Activated naive CD8-positive, alpha-beta T cell treated with anti-CD3 and anti-CD28 coated beads, Interleukin-2, amount 50 U/mL, for 24 hours (primary cell): ENCODE measurements around the gene RYR2.
"Not testable (repeated sequence)": the region's sequence is repeated elsewhere in the genome, so short reads cannot be mapped to it uniquely, and the experiment has no call there.

ENCODE experiments used
- ATAC-seq: fragments of 150-1000 bp; cut with Tn5 transposase; one replicate; pipeline ENCODE4 v1.10.0; 2021
- DNase-seq: peaks from one replicate; pipeline ENCODE4 v3.0.0; 2021
- H3K27ac Mint-ChIP-seq: one replicate; pipeline ENCODE4 v1.8.0; 2021; ENCODE audit warnings: mild to moderate bottlenecking, mixed read lengths
- H3K27me3 Mint-ChIP-seq: one replicate; pipeline ENCODE4 v1.8.0; 2021; ENCODE audit warnings: mixed read lengths
- H3K36me3 Mint-ChIP-seq: one replicate; pipeline ENCODE4 v1.8.0; 2021; ENCODE audit warnings: low read depth, mixed read lengths
- H3K4me1 Mint-ChIP-seq: one replicate; pipeline ENCODE4 v1.8.0; 2021; ENCODE audit warnings: mixed read lengths
- H3K4me3 Mint-ChIP-seq: one replicate; pipeline ENCODE4 v1.8.0; 2021; ENCODE audit warnings: mild to moderate bottlenecking, moderate library complexity, mixed read lengths
- H3K9me3 Mint-ChIP-seq: one replicate; pipeline ENCODE4 v1.8.0; 2021; ENCODE audit warnings: mixed read lengths

The RYR2 gene

DNA sequence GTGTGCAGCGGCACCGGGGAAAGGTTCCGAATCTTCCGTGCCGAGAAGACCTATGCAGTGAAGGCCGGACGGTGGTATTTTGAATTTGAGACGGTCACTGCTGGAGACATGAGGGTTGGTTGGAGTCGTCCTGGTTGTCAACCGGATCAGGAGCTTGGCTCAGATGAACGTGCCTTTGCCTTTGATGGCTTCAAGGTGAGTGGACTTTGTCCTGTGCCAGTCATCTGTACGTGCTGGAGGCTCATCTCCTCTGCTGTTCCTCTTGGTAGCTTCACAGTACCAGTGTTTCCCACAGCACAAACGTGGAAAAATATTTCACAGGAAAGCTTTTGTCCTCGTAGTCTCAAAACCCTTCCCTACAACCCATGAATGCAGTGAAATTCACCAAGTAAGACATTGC lies 524.6 kb downstream of the RYR2 start:
- DNase-seq = no peak
- H3K9me3 Mint-ChIP-seq = no peaks in the 10 kb centered on the region

DNA sequence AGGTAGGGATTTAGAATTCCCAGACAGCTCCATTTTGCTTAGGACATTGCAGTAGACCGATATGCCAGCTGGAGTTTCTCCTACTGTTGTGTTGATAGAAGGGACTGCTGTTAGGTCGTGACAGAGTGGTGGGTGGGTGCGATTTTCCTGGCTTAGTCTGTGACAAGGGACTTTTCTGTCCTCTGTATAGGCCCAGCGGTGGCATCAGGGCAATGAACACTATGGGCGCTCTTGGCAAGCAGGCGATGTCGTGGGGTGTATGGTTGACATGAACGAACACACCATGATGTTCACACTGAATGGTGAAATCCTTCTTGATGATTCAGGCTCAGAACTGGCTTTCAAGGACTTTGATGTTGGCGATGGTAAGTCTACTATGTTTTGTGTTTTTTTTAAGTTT lies 527.0 kb downstream of the RYR2 start:
- H3K27me3 Mint-ChIP-seq = no peaks in the 10 kb centered on the region
- no peak overlapping the region for H3K27ac Mint-ChIP-seq
- H3K4me3 Mint-ChIP-seq = no peak overlapping the region
- no peaks in the 10 kb centered on the region for H3K9me3 Mint-ChIP-seq
- DNase-seq = no peak
- H3K36me3 Mint-ChIP-seq = no peaks in the 10 kb centered on the region
- H3K4me1 Mint-ChIP-seq = no peaks in the 10 kb centered on the region
- no peak for ATAC-seq

More for the DNA sequence above, 524.6 kb downstream of the RYR2 start:
- H3K36me3 Mint-ChIP-seq = no peaks in the 10 kb centered on the region
- peaks cover 1% of the 10 kb centered on the region for H3K27me3 Mint-ChIP-seq
- ATAC-seq = no peak
- no peak overlapping the region for H3K4me3 Mint-ChIP-seq
- H3K27ac Mint-ChIP-seq = no peak overlapping the region
- no peaks in the 10 kb centered on the region for H3K4me1 Mint-ChIP-seq

DNA sequence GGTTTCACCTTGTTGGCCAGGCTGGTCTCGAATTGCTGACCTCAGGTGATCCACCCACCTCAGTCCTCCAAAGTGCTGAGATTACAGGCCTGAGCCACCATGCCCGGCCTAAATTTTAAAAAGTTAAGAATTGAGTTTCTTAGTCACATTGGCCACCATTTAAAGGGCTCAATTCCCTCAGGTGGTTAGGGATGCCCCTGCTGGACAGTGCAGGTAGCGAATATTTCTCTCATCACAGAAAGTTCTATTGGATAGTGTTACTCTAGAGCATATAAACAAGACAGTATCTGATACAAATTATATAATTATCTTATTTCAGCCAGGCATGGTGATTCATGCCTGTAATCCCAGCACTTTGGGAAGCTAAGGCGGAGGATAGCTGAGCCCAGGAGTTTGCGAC lies 528.5 kb downstream of the RYR2 start:
- Mint-ChIP-seq H3K9me3 (no peaks in the 10 kb centered on the region), H3K36me3 (no peaks in the 10 kb centered on the region), H3K27ac (no peak overlapping the region), H3K4me1 (no peaks in the 10 kb centered on the region), H3K27me3 (no peaks in the 10 kb centered on the region), H3K4me3 (no peak overlapping the region)
- no peak for DNase-seq
- ATAC-seq = no peak

DNA sequence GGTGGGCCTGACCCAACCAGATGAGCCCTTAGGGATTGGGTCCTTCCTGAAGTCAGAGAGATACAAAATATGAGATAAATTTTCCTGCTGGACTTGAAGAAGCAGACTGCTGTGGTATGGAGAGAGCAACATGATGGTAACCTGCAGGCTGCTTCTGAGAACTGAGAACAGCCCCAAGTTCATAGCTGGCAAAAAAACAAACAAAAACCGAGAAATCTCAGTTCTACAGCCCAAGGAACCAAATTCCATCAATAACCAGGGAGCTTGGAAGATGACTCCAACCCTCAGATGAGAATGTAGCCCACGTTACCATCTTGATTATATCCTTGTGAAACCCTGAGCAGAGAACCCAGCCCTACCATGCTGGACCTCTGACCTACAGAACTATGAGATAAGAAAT lies 532.6 kb downstream of the RYR2 start:
- no peaks in the 10 kb centered on the region for H3K4me1 Mint-ChIP-seq
- no peak overlapping the region for H3K4me3 Mint-ChIP-seq
- H3K9me3 Mint-ChIP-seq = peaks cover 10% of the 10 kb centered on the region
- no peak for ATAC-seq
- no peaks in the 10 kb centered on the region for H3K36me3 Mint-ChIP-seq
- no peak overlapping the region for H3K27ac Mint-ChIP-seq
- DNase-seq = no peak
- no peaks in the 10 kb centered on the region for H3K27me3 Mint-ChIP-seq

DNA sequence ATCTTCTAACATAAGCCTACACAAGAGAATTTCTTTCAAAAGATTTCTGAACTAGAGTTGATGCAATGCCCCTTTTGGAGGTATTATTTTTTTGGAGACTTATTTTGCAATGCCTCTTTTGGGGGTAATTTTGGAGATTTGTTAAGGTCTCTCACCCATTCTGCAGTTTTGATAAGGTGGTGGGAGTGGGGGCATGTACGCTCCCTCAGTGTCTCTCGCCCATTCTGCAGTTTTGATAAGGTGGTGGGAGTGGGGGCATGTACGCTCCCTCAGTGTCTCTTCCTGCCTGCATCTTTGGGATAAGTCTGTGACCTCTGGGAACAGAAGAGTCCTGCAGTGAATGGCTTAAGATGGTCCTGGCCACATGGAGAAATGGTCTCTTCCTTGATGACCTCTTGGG lies 536.6 kb downstream of the RYR2 start:
- DNase-seq (no peak), ATAC-seq (no peak)
- no peaks in the 10 kb centered on the region for H3K36me3 Mint-ChIP-seq
- no peak overlapping the region for H3K27ac Mint-ChIP-seq
- H3K27me3 Mint-ChIP-seq = no peaks in the 10 kb centered on the region
- H3K4me1 Mint-ChIP-seq = no peaks in the 10 kb centered on the region
- peaks cover 15% of the 10 kb centered on the region for H3K9me3 Mint-ChIP-seq
- H3K4me3 Mint-ChIP-seq = no peak overlapping the region

DNA sequence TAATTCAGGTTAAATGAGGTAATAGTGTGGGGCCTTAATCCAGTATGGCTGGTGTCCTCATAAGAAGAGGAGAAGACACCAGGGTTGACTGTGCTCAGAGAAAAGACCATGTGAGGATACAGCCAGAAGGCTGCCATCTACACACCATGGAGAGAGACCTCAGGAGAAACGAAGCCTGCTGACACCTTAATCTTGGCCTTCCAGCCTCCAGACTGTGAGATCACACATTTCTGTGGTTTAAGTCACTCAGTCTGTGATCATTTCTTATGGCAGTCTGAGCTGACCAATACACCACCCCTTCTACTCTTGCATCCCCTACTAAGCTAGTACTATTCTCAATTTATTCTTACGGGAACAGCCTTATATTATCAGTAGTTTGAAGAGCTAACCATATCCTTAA lies 538.7 kb downstream of the RYR2 start:
- Mint-ChIP-seq H3K27ac (no peak overlapping the region), H3K4me3 (no peak overlapping the region), H3K36me3 (no peaks in the 10 kb centered on the region), H3K4me1 (no peaks in the 10 kb centered on the region), H3K27me3 (no peaks in the 10 kb centered on the region), H3K9me3 (peaks cover 15% of the 10 kb centered on the region)
- DNase-seq = no peak
- no peak for ATAC-seq

DNA sequence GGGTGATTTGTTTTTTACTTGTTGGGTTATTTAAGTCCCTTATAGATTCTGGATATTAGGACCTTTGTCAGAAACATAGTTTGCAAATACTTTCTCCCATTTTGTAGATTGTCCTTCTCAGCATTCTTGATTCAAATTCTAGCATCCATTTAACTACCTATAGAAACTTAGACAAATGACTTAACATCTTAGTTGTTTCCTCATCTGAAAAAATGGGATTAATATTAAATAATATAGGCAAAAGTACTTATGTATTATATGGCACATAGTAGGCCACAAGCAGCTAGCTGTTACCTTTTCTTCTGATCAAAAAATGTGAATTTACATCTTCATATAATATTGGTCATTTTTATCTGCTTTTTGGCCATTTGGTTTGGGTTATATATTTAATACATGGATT lies 541.3 kb downstream of the RYR2 start:
- Mint-ChIP-seq H3K9me3 (peaks cover 9% of the 10 kb centered on the region), H3K4me1 (no peaks in the 10 kb centered on the region), H3K27ac (no peak overlapping the region), H3K36me3 (no peaks in the 10 kb centered on the region), H3K4me3 (no peak overlapping the region), H3K27me3 (peaks cover 2% of the 10 kb centered on the region)
- DNase-seq = no peak
- ATAC-seq = no peak

DNA sequence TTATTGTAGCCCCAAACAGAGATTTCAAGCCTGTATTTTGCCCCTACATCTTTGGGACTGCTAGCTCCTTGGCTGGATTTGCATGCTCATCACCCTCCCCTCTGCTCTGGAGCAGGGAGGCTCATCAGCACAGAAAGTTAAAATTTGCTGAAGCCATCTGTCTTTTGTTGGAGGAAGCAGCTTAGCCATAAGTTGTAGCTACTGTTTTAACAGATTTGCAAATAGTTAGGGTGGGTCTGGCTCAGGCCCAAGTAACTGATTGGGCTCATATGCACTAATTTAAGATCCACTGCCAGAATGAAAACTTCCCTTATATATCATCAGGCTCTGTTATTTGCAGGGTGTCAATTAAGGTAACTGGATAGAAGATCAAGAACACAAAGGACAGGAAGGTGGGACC lies 541.8 kb downstream of the RYR2 start:
- no peak overlapping the region for H3K27ac Mint-ChIP-seq
- DNase-seq (no peak), ATAC-seq (no peak)
- H3K27me3 Mint-ChIP-seq = peaks cover 2% of the 10 kb centered on the region
- no peaks in the 10 kb centered on the region for H3K36me3 Mint-ChIP-seq
- no peak overlapping the region for H3K4me3 Mint-ChIP-seq
- H3K4me1 Mint-ChIP-seq = no peaks in the 10 kb centered on the region
- peaks cover 7% of the 10 kb centered on the region for H3K9me3 Mint-ChIP-seq

DNA sequence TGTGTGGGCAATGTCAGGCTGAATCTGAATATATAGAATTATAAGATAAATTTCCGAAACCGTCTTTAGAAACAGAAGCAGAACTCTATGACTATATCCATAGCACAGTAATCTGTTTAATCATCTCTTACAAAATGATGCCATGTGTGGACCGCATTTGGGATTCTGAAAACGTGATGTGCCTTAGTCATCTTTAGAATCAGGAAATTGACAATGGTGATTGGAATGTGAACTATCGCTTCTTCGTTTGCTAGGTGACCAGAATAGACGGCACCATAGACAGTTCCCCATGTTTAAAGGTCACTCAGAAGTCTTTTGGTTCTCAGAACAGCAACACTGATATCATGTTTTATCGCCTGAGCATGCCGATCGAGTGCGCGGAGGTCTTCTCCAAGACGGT lies 548.4 kb downstream of the RYR2 start:
- no peak for ATAC-seq
- H3K4me1 Mint-ChIP-seq = no peaks in the 10 kb centered on the region
- H3K27ac Mint-ChIP-seq = no peak overlapping the region
- H3K9me3 Mint-ChIP-seq = peaks cover 9% of the 10 kb centered on the region
- H3K36me3 Mint-ChIP-seq = no peaks in the 10 kb centered on the region
- peaks cover 2% of the 10 kb centered on the region for H3K27me3 Mint-ChIP-seq
- no peak for DNase-seq
- no peak overlapping the region for H3K4me3 Mint-ChIP-seq

DNA sequence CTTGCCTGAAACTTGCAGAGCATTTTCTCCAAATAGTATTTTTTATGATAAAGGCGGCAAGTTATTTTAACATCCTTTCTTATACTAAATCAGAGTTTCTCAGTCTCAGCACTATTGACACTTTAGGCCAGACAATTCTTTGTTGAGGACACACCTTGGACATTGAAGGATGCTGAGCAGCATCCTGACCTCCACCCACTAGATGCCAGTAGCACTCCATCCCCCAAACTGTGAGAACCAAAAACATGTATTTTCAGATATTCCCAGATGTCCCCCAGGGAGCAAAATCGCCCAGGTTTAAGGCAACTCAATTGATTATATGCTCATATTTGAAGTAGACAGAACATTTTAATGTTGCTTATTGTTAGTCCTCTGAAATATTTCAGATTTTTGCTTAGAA lies 549.4 kb downstream of the RYR2 start:
- Mint-ChIP-seq H3K27ac (no peak overlapping the region), H3K27me3 (peaks cover 2% of the 10 kb centered on the region), H3K36me3 (no peaks in the 10 kb centered on the region), H3K9me3 (peaks cover 18% of the 10 kb centered on the region), H3K4me3 (no peak overlapping the region), H3K4me1 (no peaks in the 10 kb centered on the region)
- ATAC-seq = no peak
- no peak for DNase-seq

DNA sequence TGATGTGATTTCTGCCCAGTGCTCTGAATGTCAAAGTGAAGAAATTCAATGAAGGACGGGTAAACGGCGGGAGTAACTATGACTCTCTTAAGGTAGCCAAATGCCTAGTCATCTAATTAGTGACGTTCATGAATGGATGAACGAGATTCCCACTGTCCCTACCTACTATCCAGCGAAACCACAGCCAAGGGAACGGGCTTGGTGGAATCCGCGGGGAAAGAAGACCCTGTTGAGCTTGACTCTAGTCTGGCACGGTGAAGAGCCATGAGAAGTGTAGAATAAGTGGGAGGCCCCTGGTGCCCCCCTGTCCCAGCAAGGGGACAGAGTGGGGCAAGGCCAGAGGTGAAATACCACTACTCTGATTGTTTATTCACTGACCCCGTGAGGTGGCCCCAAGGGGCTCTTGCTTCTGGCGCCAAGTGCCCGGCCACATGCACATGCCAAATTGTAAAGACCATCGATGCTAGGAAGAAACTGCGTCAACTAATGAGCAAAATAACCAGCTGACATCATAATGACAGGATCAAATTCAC lies 561.1 kb downstream of the RYR2 start:
- peaks cover 11% of the 10 kb centered on the region for H3K9me3 Mint-ChIP-seq
- not testable (repeated sequence) for H3K36me3 Mint-ChIP-seq, H3K27ac Mint-ChIP-seq, H3K4me3 Mint-ChIP-seq, ATAC-seq, H3K4me1 Mint-ChIP-seq, H3K27me3 Mint-ChIP-seq, DNase-seq

DNA sequence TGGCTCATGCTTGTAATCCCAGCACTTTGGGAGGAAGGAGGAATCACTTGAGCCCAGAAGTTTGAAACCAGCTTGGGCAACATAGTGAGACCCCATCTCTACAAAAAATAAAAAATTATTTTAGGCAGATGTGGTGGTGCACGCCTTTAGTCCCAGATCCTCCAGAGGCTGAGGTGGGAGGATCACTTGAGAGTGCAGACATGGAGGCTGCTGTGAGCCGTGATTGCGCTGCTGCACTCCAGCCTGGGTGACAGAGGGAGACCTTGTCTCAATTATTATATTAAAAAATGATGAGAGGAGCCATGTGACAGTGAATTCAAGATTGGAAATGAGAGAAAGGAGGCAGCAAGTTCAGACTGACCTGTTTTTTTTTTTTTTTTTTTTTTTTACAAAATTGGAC lies 566.4 kb downstream of the RYR2 start:
- peaks cover 9% of the 10 kb centered on the region for H3K9me3 Mint-ChIP-seq
- ATAC-seq (no peak), DNase-seq (no peak)
- no peaks in the 10 kb centered on the region for H3K27me3 Mint-ChIP-seq
- no peaks in the 10 kb centered on the region for H3K36me3 Mint-ChIP-seq
- H3K27ac Mint-ChIP-seq = no peak overlapping the region
- no peaks in the 10 kb centered on the region for H3K4me1 Mint-ChIP-seq
- no peak overlapping the region for H3K4me3 Mint-ChIP-seq

DNA sequence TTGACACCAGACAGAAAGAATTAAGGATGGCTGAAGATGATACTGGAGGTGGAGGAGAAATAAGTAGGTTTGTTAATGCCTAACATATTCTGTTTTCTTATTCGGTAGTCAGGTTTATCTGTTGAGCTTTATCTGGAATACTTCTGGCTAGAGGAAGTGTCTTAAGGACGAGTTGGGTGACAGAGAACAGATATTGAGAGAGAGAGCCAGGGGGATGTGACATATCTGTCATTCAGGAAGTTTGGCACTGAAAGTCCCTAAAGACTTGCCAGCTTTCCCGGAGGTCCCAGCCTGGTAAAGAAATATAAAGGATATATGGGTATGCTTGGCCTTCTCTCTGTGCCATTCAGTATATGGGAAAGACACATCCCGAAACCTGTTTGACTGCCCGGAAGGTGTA lies 568.2 kb downstream of the RYR2 start:
- H3K4me1 Mint-ChIP-seq = no peaks in the 10 kb centered on the region
- peaks cover 9% of the 10 kb centered on the region for H3K9me3 Mint-ChIP-seq
- no peak for ATAC-seq
- H3K4me3 Mint-ChIP-seq = no peak overlapping the region
- no peak overlapping the region for H3K27ac Mint-ChIP-seq
- H3K27me3 Mint-ChIP-seq = no peaks in the 10 kb centered on the region
- DNase-seq = no peak
- no peaks in the 10 kb centered on the region for H3K36me3 Mint-ChIP-seq

DNA sequence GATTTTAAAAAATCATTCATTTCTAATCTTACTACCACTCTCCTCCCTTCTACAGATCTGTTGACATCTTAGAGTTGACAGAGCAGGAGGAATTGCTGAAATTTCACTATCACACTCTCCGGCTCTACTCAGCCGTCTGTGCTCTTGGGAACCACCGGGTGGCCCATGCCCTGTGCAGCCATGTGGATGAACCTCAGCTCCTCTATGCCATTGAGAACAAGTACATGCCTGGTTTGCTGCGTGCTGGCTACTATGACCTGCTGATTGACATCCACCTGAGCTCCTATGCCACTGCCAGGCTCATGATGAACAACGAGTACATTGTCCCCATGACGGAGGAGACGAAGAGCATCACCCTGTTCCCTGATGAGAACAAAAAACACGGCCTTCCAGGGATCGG lies 572.0 kb downstream of the RYR2 start:
- Mint-ChIP-seq H3K27me3 (no peaks in the 10 kb centered on the region), H3K36me3 (no peaks in the 10 kb centered on the region), H3K27ac (no peak overlapping the region), H3K4me1 (no peaks in the 10 kb centered on the region), H3K4me3 (no peak overlapping the region), H3K9me3 (peaks cover 39% of the 10 kb centered on the region)
- no peak for ATAC-seq
- no peak for DNase-seq

DNA sequence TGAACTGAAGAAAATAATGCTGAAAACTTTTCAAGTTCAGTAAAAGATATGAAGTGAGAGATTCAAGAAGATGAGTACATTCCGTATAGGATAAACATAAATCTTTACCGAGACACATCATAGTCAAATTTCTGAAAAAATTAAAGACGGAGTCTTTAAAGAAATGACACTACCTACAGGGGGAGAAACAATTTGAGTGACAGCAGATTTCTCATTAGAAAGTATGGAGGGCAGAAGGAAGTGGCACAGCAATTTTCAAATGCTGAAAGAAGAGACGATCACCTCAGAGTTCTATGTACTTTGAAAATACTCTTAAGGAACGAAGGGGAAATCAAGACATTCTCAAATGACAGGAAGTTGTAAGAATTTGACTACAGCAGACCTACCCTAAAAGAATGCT lies 577.6 kb downstream of the RYR2 start:
- no peak for DNase-seq
- Mint-ChIP-seq H3K27ac (no peak overlapping the region), H3K27me3 (no peaks in the 10 kb centered on the region), H3K9me3 (peaks cover 42% of the 10 kb centered on the region), H3K36me3 (no peaks in the 10 kb centered on the region), H3K4me3 (no peak overlapping the region), H3K4me1 (no peaks in the 10 kb centered on the region)
- ATAC-seq = no peak

DNA sequence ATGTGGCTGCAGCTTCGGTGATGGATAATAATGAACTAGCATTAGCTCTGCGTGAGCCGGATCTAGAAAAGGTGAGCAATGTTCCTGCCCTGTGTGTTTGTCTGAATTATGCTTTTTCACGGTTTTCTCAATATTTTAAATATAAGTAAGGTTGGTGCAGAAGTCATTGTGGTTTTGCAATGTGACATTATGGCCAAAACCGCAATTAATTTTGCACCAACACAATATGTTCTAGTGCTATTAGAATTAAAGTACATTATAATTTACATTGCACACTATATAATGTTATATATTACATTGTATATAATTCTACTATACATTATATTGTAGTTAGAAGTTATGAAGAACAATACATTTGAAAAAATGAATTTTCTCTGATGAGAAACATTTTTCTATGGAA lies 592.9 kb downstream of the RYR2 start:
- no peak for ATAC-seq
- no peaks in the 10 kb centered on the region for H3K36me3 Mint-ChIP-seq

More for the DNA sequence above, 592.9 kb downstream of the RYR2 start:
- DNase-seq = no peak
- peaks cover 6% of the 10 kb centered on the region for H3K9me3 Mint-ChIP-seq
- H3K27ac Mint-ChIP-seq = no peak overlapping the region
- H3K4me3 Mint-ChIP-seq = no peak overlapping the region
- H3K27me3 Mint-ChIP-seq = no peaks in the 10 kb centered on the region
- no peaks in the 10 kb centered on the region for H3K4me1 Mint-ChIP-seq
